Upper lobe of right lung (tissue), 1 donor: ENCODE measurements around the gene AP5B1. TPM values are rescaled to one million over a fixed set of nuclear protein-coding genes. Genes with fewer than 3 reads are reported as not detected.
"Not testable (repeated sequence)": the region's sequence is repeated elsewhere in the genome, so short reads cannot be mapped to it uniquely, and the experiment has no call there.

ENCODE experiments used
- ATAC-seq: fragments of 200-7000 bp; cut with Tn5 transposase; one replicate; pipeline ENCODE4 v1.9.1; 2020; ENCODE audit warnings: mild to moderate bottlenecking, moderate library complexity
- DNase-seq: peaks from one replicate; pipeline ENCODE4 v3.0.0-alpha.2; 2020
- H3K27ac ChIP-seq: fragments of 200-600 bp; one replicate; pipeline ENCODE4 v1.8.0; 2022
- H3K27me3 ChIP-seq: fragments of 200-600 bp; one replicate; pipeline ENCODE4 v1.8.0; 2022; ENCODE audit warnings: mild to moderate bottlenecking
- H3K36me3 ChIP-seq: fragments of 200-600 bp; one replicate; pipeline ENCODE4 v1.8.0; 2022
- H3K4me1 ChIP-seq: fragments of 200-600 bp; one replicate; pipeline ENCODE4 v1.8.0; 2022
- H3K4me3 ChIP-seq: fragments of 200-600 bp; one replicate; pipeline ENCODE4 v1.8.0; 2022; ENCODE audit warnings: mild to moderate bottlenecking
- H3K9me3 ChIP-seq: fragments of 200-600 bp; one replicate; pipeline ENCODE4 v1.8.0; 2022
- CTCF ChIP-seq: fragments of 200-600 bp; IDR thresholded peaks from one replicate; pipeline ENCODE4 v1.8.0; 2022; ENCODE audit warnings: antibody characterized with exemption
- intact Hi-C: fragments of 100-400 bp; cut with DNase I; formaldehyde crosslinking; loops from one replicate; pipeline ENCODE4 v1.11.0; 2022
- total RNA-seq: library from RNA; stranded (reverse); fragmentation: NEBNext Ultra II Directional; extraction: Animal tissue kit (Norgen Biotek cat#: 25700); gene quantifications from one replicate; pipeline ENCODE4 v1.2.1, GENCODE V29; 2021
- donor health status: DM: no; HTN: yes; CAD: no; lungs with severe emphysema.

Gene AP5B1
- total RNA-seq, 1 donor from 2014 or later: 35.6 TPM

GRCh38 chr11:65767406-65767805 lies 13.4 kb downstream of the AP5B1 start:
- Histone ChIP-seq H3K9me3 (no peaks in the 10 kb centered on the region), H3K36me3 (no peaks in the 10 kb centered on the region), H3K4me1 (peaks cover 3% of the 10 kb centered on the region), H3K4me3 (no peak overlapping the region), H3K27me3 (no peaks in the 10 kb centered on the region), H3K27ac (no peak overlapping the region)
- ATAC-seq: no peak
- no peak for TF ChIP-seq CTCF
- intact Hi-C loops: no loop called here
- no peak for DNase-seq

- no peaks in the 10 kb centered on the region for H3K36me3 ChIP-seq
- H3K27ac ChIP-seq: no peak overlapping the region
- DNase-seq (no peak), ATAC-seq (no peak)
- TF ChIP-seq CTCF: no peak
- H3K4me1 ChIP-seq: peaks cover 3% of the 10 kb centered on the region
- intact Hi-C loops: no loop called here
- H3K4me3 ChIP-seq: no peak overlapping the region
- no peaks in the 10 kb centered on the region for H3K9me3 ChIP-seq
- H3K27me3 ChIP-seq: no peaks in the 10 kb centered on the region
These were observed 14.2 kb downstream of the AP5B1 start for GRCh38 chr11:65766535-65766934.

GRCh38 chr11:65764434-65764833 lies 16.3 kb downstream of the AP5B1 start:
- ATAC-seq (no peak), DNase-seq (no peak)
- Histone ChIP-seq H3K9me3 (no peaks in the 10 kb centered on the region), H3K36me3 (no peaks in the 10 kb centered on the region), H3K27ac (no peak overlapping the region), H3K4me1 (peaks cover under 1% of the 10 kb centered on the region), H3K4me3 (no peak overlapping the region), H3K27me3 (no peaks in the 10 kb centered on the region)
- intact Hi-C loops: no loop called here
- no peak for TF ChIP-seq CTCF

- H3K27ac ChIP-seq, H3K9me3 ChIP-seq, intact Hi-C loops, DNase-seq, H3K4me1 ChIP-seq, H3K36me3 ChIP-seq, ATAC-seq, H3K4me3 ChIP-seq, H3K27me3 ChIP-seq: not testable (repeated sequence)
These were observed 18.0 kb downstream of the AP5B1 start for GRCh38 chr11:65762816-65763215.

- H3K4me1 ChIP-seq, H3K9me3 ChIP-seq, ATAC-seq, intact Hi-C loops, H3K36me3 ChIP-seq, H3K4me3 ChIP-seq, H3K27me3 ChIP-seq, H3K27ac ChIP-seq, DNase-seq: not testable (repeated sequence)
These were observed 18.6 kb downstream of the AP5B1 start for GRCh38 chr11:65762169-65762568.

GRCh38 chr11:65745049-65745448 lies 35.7 kb downstream of the AP5B1 start:
- H3K27me3 ChIP-seq: no peaks in the 10 kb centered on the region
- H3K4me1 ChIP-seq: no peaks in the 10 kb centered on the region
- ATAC-seq (peak; percentile 26), DNase-seq (no peak)
- TF ChIP-seq CTCF: no peak
- no peaks in the 10 kb centered on the region for H3K36me3 ChIP-seq
- intact Hi-C loops: no loop called here
- no peaks in the 10 kb centered on the region for H3K9me3 ChIP-seq
- no peak overlapping the region for H3K4me3 ChIP-seq
- no peak overlapping the region for H3K27ac ChIP-seq

GRCh38 chr11:65744699-65745042 lies 36.1 kb downstream of the AP5B1 start:
- TF ChIP-seq CTCF: no peak
- Histone ChIP-seq H3K4me3 (no peak overlapping the region), H3K27ac (no peak overlapping the region), H3K36me3 (no peaks in the 10 kb centered on the region), H3K9me3 (no peaks in the 10 kb centered on the region), H3K4me1 (no peaks in the 10 kb centered on the region), H3K27me3 (no peaks in the 10 kb centered on the region)
- DNase-seq: no peak
- intact Hi-C loops: no loop called here
- no peak for ATAC-seq
